ENCODE data around the gene RAB44. TPM values are rescaled to one million over a fixed set of nuclear protein-coding genes. Genes with fewer than 3 reads are reported as not detected.

RAB44 gene
- total RNA-seq, 1 donor from 2014 or later: 0.16 TPM

- no peak overlapping the region for H3K4me2 ChIP-seq (ENCODE audit: low read length)
- no peaks in the 10 kb centered on the region for H3K27me3 ChIP-seq (ENCODE audit: insufficient read depth, low read length)
- Mint-ChIP-seq H3K27ac (ENCODE audit: unreplicated experiment) (peak overlapping the region; percentile 41), H3K4me3 (ENCODE audit: unreplicated experiment) (no peak overlapping the region), H3K27me3 (ENCODE audit: low read depth, unreplicated experiment) (no peaks in the 10 kb centered on the region), H3K9me3 (ENCODE audit: unreplicated experiment) (peaks cover 4% of the 10 kb centered on the region), H3K4me1 (ENCODE audit: low read depth, unreplicated experiment) (peaks cover 36% of the 10 kb centered on the region), H3K36me3 (ENCODE audit: low read depth, unreplicated experiment) (peaks cover 5% of the 10 kb centered on the region)
- H3K9ac ChIP-seq (ENCODE audit: low read length): no peak overlapping the region
- DNase-seq (ENCODE audit: low read depth) (no peak), FAIRE-seq (no peak)
- no peaks in the 10 kb centered on the region for H3K36me3 ChIP-seq (ENCODE audit: insufficient read depth, low read length)
- peaks cover 27% of the 10 kb centered on the region for H3K4me1 ChIP-seq (ENCODE audit: insufficient read depth, low read length)
- no peak overlapping the region for H3K4me3 ChIP-seq (ENCODE audit: insufficient read depth, low read depth, low read length)
- peaks cover 6% of the 10 kb centered on the region for H3K79me2 ChIP-seq (ENCODE audit: insufficient read depth, low read length)
- H4K20me1 ChIP-seq (ENCODE audit: insufficient read depth, low read length): peaks cover 3% of the 10 kb centered on the region
- no peak for TF ChIP-seq CTCF (IDR thresholded peaks at IDR 0.05; ENCODE audit: insufficient read depth, low read depth, low read length)
- TF ChIP-seq EZH2 (IDR thresholded peaks at IDR 0.05; ENCODE audit: insufficient read depth, low read length): no peak
- peak overlapping the region; percentile 29 for H2AFZ ChIP-seq (ENCODE audit: low read depth, low read length)
- H3K9me3 ChIP-seq (ENCODE audit: insufficient read depth, low read depth, low read length): no peaks in the 10 kb centered on the region
- no peak overlapping the region for H3K27ac ChIP-seq (ENCODE audit: low read depth, low read length)
Observed at GRCh38 chr6:36673882-36674281, 23.7 kb upstream of the RAB44 start.

- H3K36me3 Mint-ChIP-seq (ENCODE audit: low read depth, unreplicated experiment): peaks cover 5% of the 10 kb centered on the region
- no peaks in the 10 kb centered on the region for H3K9me3 ChIP-seq (ENCODE audit: insufficient read depth, low read depth, low read length)
- no peak for TF ChIP-seq CTCF (IDR thresholded peaks at IDR 0.05; ENCODE audit: insufficient read depth, low read depth, low read length)
- no peak for TF ChIP-seq EZH2 (IDR thresholded peaks at IDR 0.05; ENCODE audit: insufficient read depth, low read length)
- H3K4me1 Mint-ChIP-seq (ENCODE audit: low read depth, unreplicated experiment): peaks cover 30% of the 10 kb centered on the region
- H3K9ac ChIP-seq (ENCODE audit: low read length): no peak overlapping the region
- FAIRE-seq (no peak), DNase-seq (ENCODE audit: low read depth) (no peak)
- H3K4me2 ChIP-seq (ENCODE audit: low read length): no peak overlapping the region
- peaks cover 14% of the 10 kb centered on the region for H4K20me1 ChIP-seq (ENCODE audit: insufficient read depth, low read length)
- H3K27ac ChIP-seq (ENCODE audit: low read depth, low read length): no peak overlapping the region
- H3K4me3 ChIP-seq (ENCODE audit: insufficient read depth, low read depth, low read length): no peak overlapping the region
- H3K4me1 ChIP-seq (ENCODE audit: insufficient read depth, low read length): peaks cover 27% of the 10 kb centered on the region
- H3K27me3 Mint-ChIP-seq (ENCODE audit: low read depth, unreplicated experiment): no peaks in the 10 kb centered on the region
- peak overlapping the region; percentile 22 for H3K4me3 Mint-ChIP-seq (ENCODE audit: unreplicated experiment)
- H3K9me3 Mint-ChIP-seq (ENCODE audit: unreplicated experiment): peaks cover 4% of the 10 kb centered on the region
- no peaks in the 10 kb centered on the region for H3K36me3 ChIP-seq (ENCODE audit: insufficient read depth, low read length)
- H3K27ac Mint-ChIP-seq (ENCODE audit: unreplicated experiment): peak overlapping the region; percentile 75
- H2AFZ ChIP-seq (ENCODE audit: low read depth, low read length): no peak overlapping the region
- H3K27me3 ChIP-seq (ENCODE audit: insufficient read depth, low read length): no peaks in the 10 kb centered on the region
- H3K79me2 ChIP-seq (ENCODE audit: insufficient read depth, low read length): peaks cover 17% of the 10 kb centered on the region
Observed at GRCh38 chr6:36674942-36675341, 22.7 kb upstream of the RAB44 start.

GRCh38 chr6:36676141-36677058 is 21.2 kb upstream of the RAB44 start:
- peak overlapping the region; percentile 84 for H3K27ac ChIP-seq (ENCODE audit: low read depth, low read length)
- Mint-ChIP-seq H3K27me3 (ENCODE audit: low read depth, unreplicated experiment) (no peaks in the 10 kb centered on the region), H3K9me3 (ENCODE audit: unreplicated experiment) (peaks cover 4% of the 10 kb centered on the region), H3K4me3 (ENCODE audit: unreplicated experiment) (peak overlapping the region; percentile 62), H3K36me3 (ENCODE audit: low read depth, unreplicated experiment) (peaks cover 13% of the 10 kb centered on the region), H3K4me1 (ENCODE audit: low read depth, unreplicated experiment) (peaks cover 30% of the 10 kb centered on the region), H3K27ac (ENCODE audit: unreplicated experiment) (peak overlapping the region; percentile 97)
- H3K4me3 ChIP-seq (ENCODE audit: insufficient read depth, low read depth, low read length): no peak overlapping the region
- H4K20me1 ChIP-seq (ENCODE audit: insufficient read depth, low read length): peaks cover 25% of the 10 kb centered on the region
- peak; percentile 56 for DNase-seq (ENCODE audit: low read depth)
- no peak for TF ChIP-seq EZH2 (IDR thresholded peaks at IDR 0.05; ENCODE audit: insufficient read depth, low read length)
- no peak for TF ChIP-seq CTCF (IDR thresholded peaks at IDR 0.05; ENCODE audit: insufficient read depth, low read depth, low read length)
- peaks cover 28% of the 10 kb centered on the region for H3K79me2 ChIP-seq (ENCODE audit: insufficient read depth, low read length)
- peak overlapping the region; percentile 96 for H3K9ac ChIP-seq (ENCODE audit: low read length)
- peak overlapping the region; percentile 96 for H3K4me2 ChIP-seq (ENCODE audit: low read length)
- peak overlapping the region; percentile 75 for H2AFZ ChIP-seq (ENCODE audit: low read depth, low read length)
- no peaks in the 10 kb centered on the region for H3K36me3 ChIP-seq (ENCODE audit: insufficient read depth, low read length)
- peaks cover 27% of the 10 kb centered on the region for H3K4me1 ChIP-seq (ENCODE audit: insufficient read depth, low read length)
- H3K27me3 ChIP-seq (ENCODE audit: insufficient read depth, low read length): no peaks in the 10 kb centered on the region
- no peaks in the 10 kb centered on the region for H3K9me3 ChIP-seq (ENCODE audit: insufficient read depth, low read depth, low read length)
- FAIRE-seq: no peak

Measured in astrocyte (in vitro differentiated cells and primary cell).